ENCODE measurements around the gene CAMK2N2. TPM values are rescaled to one million over a fixed set of nuclear protein-coding genes. Genes with fewer than 3 reads are reported as not detected.
A peak's percentile ranks its signal among the peaks of the same experiment; 100 is the strongest.

The CAMK2N2 gene
- total RNA-seq, 1 experiment from 2014 or later = 0.66 TPM

DNA sequence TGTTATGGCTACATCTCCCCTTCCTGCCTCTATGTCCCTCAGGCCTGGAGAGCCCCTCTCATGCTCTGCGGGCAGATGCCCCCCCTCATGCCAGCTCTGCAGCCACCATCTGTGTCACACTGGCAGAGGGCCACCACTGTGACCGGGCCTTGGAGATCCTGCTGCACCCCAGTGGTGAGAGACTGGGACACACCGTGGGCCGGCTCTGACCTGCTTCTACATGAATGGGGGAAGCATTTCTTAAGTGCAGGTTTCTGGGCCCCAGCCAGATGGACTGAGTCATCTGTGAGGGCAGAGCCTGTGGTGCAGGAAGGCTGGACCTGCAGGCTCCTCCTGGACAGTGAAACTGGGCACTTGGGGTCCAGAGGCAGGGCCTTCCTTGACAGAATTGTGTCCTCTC lies 27.1 kb downstream of the CAMK2N2 start:
- POLR2A ChIA-PET = no interaction called here
- no peaks in the 10 kb centered on the region for H3K9me3 ChIP-seq
- H3K4me3 ChIP-seq (ENCODE audit: low read depth, low read length) = no peak overlapping the region
- peak in 1 of 2 experiments; percentile 20 for DNase-seq
- no peak for TF ChIP-seq CTCF (IDR thresholded peaks at IDR 0.05; ENCODE audit: insufficient read depth in 1 of 2, low read depth in 1 of 2, low read length in 1 of 2, severe bottlenecking in 1 of 2, unreplicated experiment in 1 of 2)
- BruUV-seq (replicated peaks) = no TSS peak
- Mint-ChIP-seq H3K4me3 (ENCODE audit: unreplicated experiment) (no peak overlapping the region), H3K36me3 (ENCODE audit: insufficient read depth, unreplicated experiment) (peaks cover 4% of the 10 kb centered on the region), H3K27me3 (ENCODE audit: insufficient read depth, unreplicated experiment) (peaks cover 15% of the 10 kb centered on the region), H3K27ac (ENCODE audit: unreplicated experiment) (no peak overlapping the region), H3K4me1 (ENCODE audit: low read depth, unreplicated experiment) (peaks cover 7% of the 10 kb centered on the region), H3K9me3 (ENCODE audit: unreplicated experiment) (no peaks in the 10 kb centered on the region)
- CTCF ChIA-PET = no interaction called here
- no peaks in the 10 kb centered on the region for H3K27me3 ChIP-seq (replicated peaks; ENCODE audit: control insufficient read depth, insufficient read depth, low read length)
- H3K4me1 ChIP-seq = peaks cover 8% of the 10 kb centered on the region
- no peaks in the 10 kb centered on the region for H3K36me3 ChIP-seq (ENCODE audit: control insufficient read depth, insufficient read depth, low read length)
- intact Hi-C loops (cut with micrococcal nuclease; ENCODE audit: unreplicated experiment) = no loop called here

DNA sequence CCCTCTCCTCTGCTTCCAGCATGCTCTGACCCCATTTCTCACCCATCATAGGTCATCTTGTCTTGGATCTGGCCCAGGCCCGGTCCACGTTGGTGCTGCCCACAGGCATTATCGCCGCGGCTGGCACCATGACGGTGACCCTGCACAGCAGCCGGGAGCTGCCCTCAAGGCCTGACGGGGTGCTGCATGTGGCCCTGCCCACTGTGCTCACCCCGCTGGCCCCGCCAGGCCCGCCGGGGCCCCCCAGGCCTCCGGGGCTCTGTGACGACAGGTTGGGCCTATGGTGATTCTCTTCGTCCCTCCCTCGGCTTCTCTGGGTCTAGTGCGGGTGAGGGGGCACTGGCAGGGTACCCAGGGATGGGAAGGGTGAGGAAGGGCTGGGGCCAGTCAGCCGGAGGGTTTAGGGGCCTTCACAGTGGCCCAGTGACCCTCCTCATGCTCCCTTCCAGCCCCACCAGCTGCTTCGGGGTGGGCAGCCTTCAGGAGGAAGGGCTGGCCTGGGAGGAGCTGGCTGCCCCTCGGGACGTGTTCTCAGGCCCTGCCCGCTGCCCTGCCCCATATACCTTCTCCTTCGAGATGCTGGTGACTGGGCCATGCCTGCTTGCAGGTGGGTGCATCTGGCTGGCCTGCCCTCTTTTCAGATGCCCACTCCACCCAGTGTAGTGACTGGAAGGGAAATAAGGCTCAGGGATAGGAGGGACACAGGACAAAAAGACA lies 28.1 kb downstream of the CAMK2N2 start:
- H3K4me3 Mint-ChIP-seq (ENCODE audit: unreplicated experiment) = no peak overlapping the region
- H3K27me3 Mint-ChIP-seq (ENCODE audit: insufficient read depth, unreplicated experiment) = peaks cover 15% of the 10 kb centered on the region

GRCh38 chr3:184231671-184232070 lies 29.7 kb downstream of the CAMK2N2 start:
- Mint-ChIP-seq H3K27ac (ENCODE audit: unreplicated experiment) (no peak overlapping the region), H3K9me3 (ENCODE audit: unreplicated experiment) (no peaks in the 10 kb centered on the region), H3K4me3 (ENCODE audit: unreplicated experiment) (peak overlapping the region; percentile 70), H3K4me1 (ENCODE audit: low read depth, unreplicated experiment) (peaks cover 7% of the 10 kb centered on the region), H3K36me3 (ENCODE audit: insufficient read depth, unreplicated experiment) (peaks cover 4% of the 10 kb centered on the region), H3K27me3 (ENCODE audit: insufficient read depth, unreplicated experiment) (peaks cover 24% of the 10 kb centered on the region)
- peaks cover 5% of the 10 kb centered on the region for H3K27me3 ChIP-seq (replicated peaks; ENCODE audit: control insufficient read depth, insufficient read depth, low read length)
- ChIA-PET POLR2A (no interaction called here), CTCF (no interaction called here)
- no peaks in the 10 kb centered on the region for H3K9me3 ChIP-seq
- intact Hi-C loops (cut with micrococcal nuclease; ENCODE audit: unreplicated experiment) = loop anchor here (2.0 kb wide), 1 partner anchor 17 kb away; the partner anchor contains the start of genes ALG3 and EEF1AKMT4
- H3K36me3 ChIP-seq (ENCODE audit: control insufficient read depth, insufficient read depth, low read length) = no peaks in the 10 kb centered on the region
- TF ChIP-seq CTCF (IDR thresholded peaks at IDR 0.05; ENCODE audit: insufficient read depth in 1 of 2, low read depth in 1 of 2, low read length in 1 of 2, severe bottlenecking in 1 of 2, unreplicated experiment in 1 of 2) = no peak
- peaks cover 9% of the 10 kb centered on the region for H3K4me1 ChIP-seq
- DNase-seq = no peak
- H3K4me3 ChIP-seq (ENCODE audit: low read depth, low read length) = no peak overlapping the region
- BruUV-seq (replicated peaks) = no TSS peak

More for the DNA sequence above, 28.1 kb downstream of the CAMK2N2 start:
- Mint-ChIP-seq H3K9me3 (ENCODE audit: unreplicated experiment) (no peaks in the 10 kb centered on the region), H3K27ac (ENCODE audit: unreplicated experiment) (no peak overlapping the region), H3K36me3 (ENCODE audit: insufficient read depth, unreplicated experiment) (peaks cover 4% of the 10 kb centered on the region), H3K4me1 (ENCODE audit: low read depth, unreplicated experiment) (peaks cover 7% of the 10 kb centered on the region)
- CTCF ChIA-PET = no interaction called here
- POLR2A ChIA-PET = no interaction called here
- H3K36me3 ChIP-seq (ENCODE audit: control insufficient read depth, insufficient read depth, low read length) = no peaks in the 10 kb centered on the region
- no TSS peak for BruUV-seq (replicated peaks)
- peaks cover 3% of the 10 kb centered on the region for H3K27me3 ChIP-seq (replicated peaks; ENCODE audit: control insufficient read depth, insufficient read depth, low read length)
- TF ChIP-seq CTCF (IDR thresholded peaks at IDR 0.05; ENCODE audit: insufficient read depth in 1 of 2, low read depth in 1 of 2, low read length in 1 of 2, severe bottlenecking in 1 of 2, unreplicated experiment in 1 of 2) = no peak
- H3K4me3 ChIP-seq (ENCODE audit: low read depth, low read length) = no peak overlapping the region
- peaks cover 9% of the 10 kb centered on the region for H3K4me1 ChIP-seq
- intact Hi-C loops (cut with micrococcal nuclease; ENCODE audit: unreplicated experiment) = no loop called here
- DNase-seq = no peak
- no peaks in the 10 kb centered on the region for H3K9me3 ChIP-seq

Data from Caco-2 (cell line).